HUES48 (cell line): ENCODE measurements around the gene ADH1A.
A peak's percentile ranks its signal among the peaks of the same experiment; 100 is the strongest.

ENCODE experiments used
- H3K27ac ChIP-seq: one replicate; pipeline ENCODE4 v1.7.0; 2013; ENCODE audit warnings: low read depth, low read length, inconsistent platforms
- H3K27me3 ChIP-seq: 2 replicates; pipeline ENCODE4 v1.6.1; 2013; ENCODE audit warnings: mild to moderate bottlenecking, low read length; ENCODE audit not compliant: control insufficient read depth, insufficient read depth
- H3K36me3 ChIP-seq: 2 replicates; pipeline ENCODE4 v1.6.1; 2013; ENCODE audit warnings: low read length; ENCODE audit not compliant: control insufficient read depth, insufficient read depth
- H3K4me1 ChIP-seq: 2 replicates; pipeline ENCODE4 v1.6.1; 2013; ENCODE audit warnings: mild to moderate bottlenecking, low read length; ENCODE audit not compliant: control insufficient read depth, insufficient read depth
- H3K4me3 ChIP-seq: 2 replicates; pipeline ENCODE4 v1.5.1; 2013; ENCODE audit warnings: mild to moderate bottlenecking, low read depth, low read length
- H3K9ac ChIP-seq: 2 replicates; pipeline ENCODE4 v1.6.1; 2013; ENCODE audit warnings: mild to moderate bottlenecking, low read depth, low read length, moderate library complexity
- H3K9me3 ChIP-seq: 2 replicates; pipeline ENCODE4 v1.6.1; 2013; ENCODE audit warnings: low read length; ENCODE audit not compliant: control insufficient read depth, insufficient read depth

Gene ADH1A

DNA sequence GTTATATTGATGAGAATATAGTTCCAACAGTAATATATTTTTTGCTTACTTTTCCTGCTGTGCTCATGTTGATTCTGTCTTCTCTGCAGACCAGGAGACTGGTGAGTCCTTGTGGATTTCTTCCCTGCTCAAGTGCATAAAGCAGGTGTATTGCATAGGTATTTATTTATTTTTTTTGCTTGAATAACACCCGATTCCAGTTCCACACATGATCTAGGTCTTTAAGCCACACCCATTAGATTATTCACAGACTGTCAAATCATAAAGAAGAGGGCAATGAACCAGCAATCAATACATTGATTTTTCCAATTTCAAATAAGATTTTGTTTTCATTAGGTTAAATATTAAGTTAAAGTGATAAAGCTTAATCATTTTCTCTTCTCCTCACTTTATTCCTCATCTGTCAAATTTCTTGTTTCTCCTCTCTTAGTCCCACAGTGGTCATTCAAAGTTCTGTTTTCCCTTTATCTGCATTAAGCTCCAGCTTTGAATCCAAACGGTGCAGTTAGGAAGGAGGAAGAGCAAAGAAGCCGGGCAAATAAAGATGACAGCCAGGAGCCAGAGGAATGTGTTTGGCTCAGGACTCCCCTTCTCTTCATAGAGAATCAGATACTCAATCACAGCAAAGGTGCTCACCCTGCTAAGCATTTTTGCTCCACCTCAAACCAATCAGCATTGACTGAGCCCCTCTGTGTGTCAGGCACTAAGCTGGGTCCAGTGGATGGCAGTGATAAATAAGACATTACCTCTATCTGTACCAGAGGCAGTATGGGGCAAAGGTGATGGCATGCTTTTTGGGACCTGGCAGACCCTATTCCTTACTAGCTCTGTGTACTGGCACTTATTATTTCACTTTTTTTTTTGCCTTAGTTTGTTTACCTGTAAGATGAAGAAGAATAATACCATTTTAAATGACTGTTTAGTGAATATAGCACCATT lies at the start of gene ADH1A:
TSS of gene ADH1A (minus strand) at position 138 of the 939 bp plus-strand sequence. CDS start at position 67, 71 bp downstream.
- no peak within 1 kb of the TSS for H3K27ac ChIP-seq
- H3K4me3 ChIP-seq, result no peak within 1 kb of the TSS
- no peaks in the 10 kb centered on the region for H3K36me3 ChIP-seq
- no peak within 1 kb of the TSS for H3K9ac ChIP-seq
- no peaks in the 10 kb centered on the region for H3K27me3 ChIP-seq
- no peaks in the 10 kb centered on the region for H3K4me1 ChIP-seq
- no peaks in the 10 kb centered on the region for H3K9me3 ChIP-seq

DNA sequence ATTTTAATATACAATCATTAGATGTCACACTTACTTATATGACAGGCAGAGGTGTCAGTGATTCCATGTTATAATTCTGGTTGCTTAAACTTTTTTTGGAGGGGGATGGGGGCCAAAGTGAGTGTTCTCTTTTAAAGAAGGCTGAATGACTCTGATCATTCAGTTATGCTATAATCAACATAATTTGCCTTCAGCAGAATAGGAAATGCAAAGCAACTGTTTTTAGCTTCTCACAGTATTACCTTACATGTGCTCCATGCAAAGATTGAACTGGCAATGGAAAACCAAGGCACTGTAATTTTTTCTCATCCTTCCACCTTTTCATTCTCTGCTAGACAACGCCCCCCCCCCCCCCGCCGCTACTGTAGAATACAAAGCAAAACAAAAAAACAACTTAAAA lies 48.4 kb upstream of the ADH1A start:
- H3K9me3 ChIP-seq, result no peaks in the 10 kb centered on the region

DNA sequence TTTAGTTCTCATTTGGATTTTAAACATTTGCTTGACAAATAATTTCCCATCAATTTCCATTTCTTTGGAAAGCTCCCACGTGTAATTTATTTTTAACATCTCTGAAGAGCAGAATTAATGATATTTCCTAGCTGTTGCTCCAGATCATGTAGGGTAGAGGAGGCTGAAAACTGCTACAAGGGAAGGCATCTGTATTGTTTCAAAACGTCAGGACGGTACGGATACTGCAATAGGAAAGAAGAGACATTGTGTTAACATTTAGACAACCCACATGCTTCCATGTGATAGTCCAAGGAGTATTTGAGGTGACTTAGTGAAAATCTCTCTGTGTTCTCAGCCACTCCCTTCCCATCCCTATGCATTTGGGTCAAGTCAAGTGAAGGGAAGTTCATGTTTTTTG lies 45.8 kb upstream of the ADH1A start:
- no peaks in the 10 kb centered on the region for H3K9me3 ChIP-seq
- H3K4me3 ChIP-seq, result no peak overlapping the region
- no peak overlapping the region for H3K9ac ChIP-seq
- no peak overlapping the region for H3K27ac ChIP-seq
- H3K27me3 ChIP-seq, result no peaks in the 10 kb centered on the region
- H3K36me3 ChIP-seq, result no peaks in the 10 kb centered on the region
- no peaks in the 10 kb centered on the region for H3K4me1 ChIP-seq

More for the DNA sequence above, 48.4 kb upstream of the ADH1A start:
- H3K4me3 ChIP-seq, result no peak overlapping the region
- H3K36me3 ChIP-seq, result no peaks in the 10 kb centered on the region
- H3K27ac ChIP-seq, result no peak overlapping the region
- no peak overlapping the region for H3K9ac ChIP-seq
- no peaks in the 10 kb centered on the region for H3K4me1 ChIP-seq
- H3K27me3 ChIP-seq, result no peaks in the 10 kb centered on the region

GRCh38 chr4:99334880-99335279 lies 44.1 kb upstream of the ADH1A start:
- Histone ChIP-seq H3K27ac (no peak overlapping the region), H3K27me3 (no peaks in the 10 kb centered on the region), H3K9me3 (no peaks in the 10 kb centered on the region), H3K4me1 (no peaks in the 10 kb centered on the region), H3K9ac (no peak overlapping the region), H3K4me3 (no peak overlapping the region), H3K36me3 (no peaks in the 10 kb centered on the region)

DNA sequence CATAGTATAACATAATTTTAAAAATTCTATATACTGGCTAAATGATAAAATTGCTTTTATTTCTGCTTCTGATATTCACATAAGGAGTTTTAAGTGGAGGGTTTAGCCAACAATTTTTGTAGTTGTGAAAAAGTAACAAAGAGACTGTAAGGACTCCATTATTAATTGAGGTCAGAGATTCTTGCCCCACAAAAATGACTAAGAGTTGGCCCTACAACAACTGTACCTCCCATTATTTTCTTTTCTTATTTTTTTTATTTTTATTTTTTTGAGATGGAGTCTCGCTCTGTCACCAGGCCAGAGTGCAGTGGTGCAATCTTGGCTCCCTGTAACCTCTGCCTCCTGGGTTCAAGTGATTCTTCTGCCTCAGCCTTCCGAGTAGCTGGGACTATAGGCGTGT lies 39.9 kb upstream of the ADH1A start:
- Histone ChIP-seq H3K4me3 (no peak overlapping the region), H3K4me1 (no peaks in the 10 kb centered on the region), H3K27ac (no peak overlapping the region), H3K9me3 (peaks cover 6% of the 10 kb centered on the region; the same call in 1 of the 2 replicates), H3K9ac (no peak overlapping the region), H3K36me3 (no peaks in the 10 kb centered on the region), H3K27me3 (no peaks in the 10 kb centered on the region)

GRCh38 chr4:99329876-99330275 lies 39.1 kb upstream of the ADH1A start:
- Histone ChIP-seq H3K4me3 (no peak overlapping the region), H3K9me3 (peaks cover 6% of the 10 kb centered on the region; the same call in 1 of the 2 replicates), H3K36me3 (no peaks in the 10 kb centered on the region), H3K4me1 (no peaks in the 10 kb centered on the region), H3K9ac (no peak overlapping the region), H3K27ac (no peak overlapping the region), H3K27me3 (no peaks in the 10 kb centered on the region)

GRCh38 chr4:99324979-99325378 lies 34.2 kb upstream of the ADH1A start:
- Histone ChIP-seq H3K27me3 (no peaks in the 10 kb centered on the region), H3K4me1 (peaks cover 18% of the 10 kb centered on the region), H3K9me3 (peaks cover 6% of the 10 kb centered on the region; the same call in 1 of the 2 replicates), H3K9ac (no peak overlapping the region), H3K4me3 (no peak overlapping the region), H3K27ac (no peak overlapping the region), H3K36me3 (no peaks in the 10 kb centered on the region)

- H3K4me1 ChIP-seq, result peaks cover 18% of the 10 kb centered on the region
- H3K9me3 ChIP-seq, result peaks cover 6% of the 10 kb centered on the region; the same call in 1 of the 2 replicates
- H3K36me3 ChIP-seq, result no peaks in the 10 kb centered on the region
- no peak overlapping the region for H3K9ac ChIP-seq
- H3K4me3 ChIP-seq, result no peak overlapping the region
- no peaks in the 10 kb centered on the region for H3K27me3 ChIP-seq
- no peak overlapping the region for H3K27ac ChIP-seq
These were observed 33.6 kb upstream of the ADH1A start for GRCh38 chr4:99324361-99324760.

- H3K4me3 ChIP-seq, result no peak overlapping the region
These were observed 33.0 kb upstream of the ADH1A start for GRCh38 chr4:99323756-99324155.

GRCh38 chr4:99321241-99322191 lies 30.7 kb upstream of the ADH1A start, which contains the start of gene ADH1B:
Gene ADH1B, minus strand, starts transcription at chr4:99321401. Its CDS starts 70 bp downstream, at chr4:99321331.
- H3K4me1 ChIP-seq, result peaks cover 18% of the 10 kb centered on the region
- H3K27me3 ChIP-seq, result no peaks in the 10 kb centered on the region
- H3K36me3 ChIP-seq, result no peaks in the 10 kb centered on the region
- 0 out of 2 replicates have a peak, but pooled peaks cover 2% of the 10 kb centered on the region for H3K9me3 ChIP-seq
- H3K4me3 ChIP-seq, result no peak within 1 kb of the TSS
- H3K27ac ChIP-seq, result peak within 1 kb of the TSS; percentile 42
- H3K9ac ChIP-seq, result no peak within 1 kb of the TSS

More at GRCh38 chr4:99323756-99324155, 33.0 kb upstream of the ADH1A start:
- Histone ChIP-seq H3K27me3 (no peaks in the 10 kb centered on the region), H3K9ac (no peak overlapping the region), H3K36me3 (no peaks in the 10 kb centered on the region), H3K27ac (no peak overlapping the region), H3K9me3 (peaks cover 6% of the 10 kb centered on the region; the same call in 1 of the 2 replicates), H3K4me1 (peaks cover 18% of the 10 kb centered on the region)
